GM12891 (cell line): ENCODE measurements around the gene FMOD.

Experiments used
- POLR2A ChIP-seq: IDR thresholded peaks from 2 replicates; pipeline ENCODE4 v1.6.1; 2011; ENCODE audit warnings: low read depth, low read length, control low read depth
- POLR2AphosphoS5 ChIP-seq: IDR thresholded peaks from 2 replicates; pipeline ENCODE4 v1.6.1; 2011; ENCODE audit warnings: low read depth, low read length, control low read depth
- POU2F2 ChIP-seq: IDR thresholded peaks from 2 replicates; pipeline ENCODE4 v1.6.1; 2011; ENCODE audit warnings: low read depth, mild to moderate bottlenecking, control low read depth, low read length, moderate library complexity
- SPI1 ChIP-seq: IDR thresholded peaks from 2 replicates; pipeline ENCODE4 v1.6.1; 2011; ENCODE audit warnings: low read depth, low read length, control low read depth
- TAF1 ChIP-seq: IDR thresholded peaks from 2 replicates; pipeline ENCODE4 v1.6.1; 2011; ENCODE audit warnings: low read depth, low read length, control low read depth

GRCh38 chr1:203308923-203309331, 42.0 kb downstream of the FMOD start:
- TF ChIP-seq POLR2A (no peak), POLR2AphosphoS5 (0 out of 2 replicates have a peak, but pooled peaks have one; percentile 27), TAF1 (no peak), POU2F2 (no peak), SPI1 (no peak)
